ENCODE results near the gene PLD5. TPM values are rescaled to one million over a fixed set of nuclear protein-coding genes. Genes with fewer than 3 reads are reported as not detected.

PLD5 gene
- total RNA-seq, 1 donor from 2014 or later, result 1.9 TPM

GRCh38 chr1:242448910-242449645, 75.4 kb downstream of the PLD5 start:
- no peak for DNase-seq (ENCODE audit: low read depth)
- H3K36me3 ChIP-seq (ENCODE audit: control insufficient read depth, insufficient read depth, low read length), result no peaks in the 10 kb centered on the region
- H3K4me3 ChIP-seq (ENCODE audit: low read depth, low read length), result no peak overlapping the region
- H3K27me3 ChIP-seq (ENCODE audit: control insufficient read depth, insufficient read depth, low read length), result no peaks in the 10 kb centered on the region
- TF ChIP-seq, protein P1, sequence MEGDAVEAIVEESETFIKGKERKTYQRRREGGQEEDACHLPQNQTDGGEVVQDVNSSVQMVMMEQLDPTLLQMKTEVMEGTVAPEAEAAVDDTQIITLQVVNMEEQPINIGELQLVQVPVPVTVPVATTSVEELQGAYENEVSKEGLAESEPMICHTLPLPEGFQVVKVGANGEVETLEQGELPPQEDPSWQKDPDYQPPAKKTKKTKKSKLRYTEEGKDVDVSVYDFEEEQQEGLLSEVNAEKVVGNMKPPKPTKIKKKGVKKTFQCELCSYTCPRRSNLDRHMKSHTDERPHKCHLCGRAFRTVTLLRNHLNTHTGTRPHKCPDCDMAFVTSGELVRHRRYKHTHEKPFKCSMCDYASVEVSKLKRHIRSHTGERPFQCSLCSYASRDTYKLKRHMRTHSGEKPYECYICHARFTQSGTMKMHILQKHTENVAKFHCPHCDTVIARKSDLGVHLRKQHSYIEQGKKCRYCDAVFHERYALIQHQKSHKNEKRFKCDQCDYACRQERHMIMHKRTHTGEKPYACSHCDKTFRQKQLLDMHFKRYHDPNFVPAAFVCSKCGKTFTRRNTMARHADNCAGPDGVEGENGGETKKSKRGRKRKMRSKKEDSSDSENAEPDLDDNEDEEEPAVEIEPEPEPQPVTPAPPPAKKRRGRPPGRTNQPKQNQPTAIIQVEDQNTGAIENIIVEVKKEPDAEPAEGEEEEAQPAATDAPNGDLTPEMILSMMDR (IDR thresholded peaks at IDR 0.05; ENCODE audit: insufficient read depth, low read length, poor library complexity, severe bottlenecking), result no peak

DNA sequence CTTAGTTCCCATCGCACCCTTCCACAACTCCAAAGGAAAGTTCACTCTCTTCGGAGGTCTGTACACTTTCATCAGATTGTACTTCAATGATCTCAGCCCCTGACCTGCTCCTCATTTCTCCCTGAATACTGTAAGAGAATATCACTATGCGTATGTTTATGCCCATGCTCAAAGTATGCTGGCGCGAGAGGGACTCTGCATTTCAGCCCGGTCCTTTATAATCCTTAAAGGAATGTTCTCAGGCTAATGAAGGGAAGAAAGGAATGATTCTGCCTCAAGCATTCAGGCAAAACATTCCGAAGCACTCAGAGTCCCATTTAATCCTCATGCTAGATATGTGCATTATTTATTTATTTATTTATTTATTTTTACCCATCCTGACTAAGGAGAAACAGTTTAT, 76.8 kb downstream of the PLD5 start:
- TF ChIP-seq, protein P1 (IDR thresholded peaks at IDR 0.05; ENCODE audit: insufficient read depth, low read length, poor library complexity, severe bottlenecking), result no peak
- Histone ChIP-seq H3K27me3 (ENCODE audit: control insufficient read depth, insufficient read depth, low read length) (no peaks in the 10 kb centered on the region), H3K36me3 (ENCODE audit: control insufficient read depth, insufficient read depth, low read length) (no peaks in the 10 kb centered on the region), H3K4me3 (ENCODE audit: low read depth, low read length) (no peak overlapping the region)
- DNase-seq (ENCODE audit: low read depth), result no peak

GRCh38 chr1:242440757-242441156, 83.7 kb downstream of the PLD5 start:
- no peak overlapping the region for H3K4me3 ChIP-seq (ENCODE audit: low read depth, low read length)
- TF ChIP-seq, protein P1 (IDR thresholded peaks at IDR 0.05; ENCODE audit: insufficient read depth, low read length, poor library complexity, severe bottlenecking), result no peak
- H3K27me3 ChIP-seq (ENCODE audit: control insufficient read depth, insufficient read depth, low read length), result no peaks in the 10 kb centered on the region
- no peaks in the 10 kb centered on the region for H3K36me3 ChIP-seq (ENCODE audit: control insufficient read depth, insufficient read depth, low read length)
- DNase-seq (ENCODE audit: low read depth), result no peak

DNA sequence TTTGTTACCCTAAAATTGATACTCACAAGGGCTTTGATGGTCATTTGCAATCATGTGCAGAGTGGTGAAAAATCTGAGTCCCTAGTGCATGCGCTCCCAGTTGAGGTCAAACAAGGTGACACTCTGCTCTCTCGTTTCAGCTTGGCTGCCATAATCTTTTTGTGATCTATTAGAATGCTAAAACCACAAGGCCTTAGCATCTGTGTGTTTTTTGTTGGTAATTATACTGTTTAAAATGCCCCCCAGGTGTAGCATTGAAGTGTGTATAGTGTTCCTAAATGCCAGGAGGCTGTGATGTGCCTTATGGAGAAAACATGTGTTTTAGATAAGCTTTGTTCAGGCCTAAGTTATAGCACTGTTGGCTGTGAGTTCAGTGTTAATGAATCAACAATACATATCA, 89.3 kb downstream of the PLD5 start:
- Histone ChIP-seq H3K4me3 (ENCODE audit: low read depth, low read length) (no peak overlapping the region), H3K36me3 (ENCODE audit: control insufficient read depth, insufficient read depth, low read length) (no peaks in the 10 kb centered on the region), H3K27me3 (ENCODE audit: control insufficient read depth, insufficient read depth, low read length) (no peaks in the 10 kb centered on the region)
- TF ChIP-seq, protein P1 (IDR thresholded peaks at IDR 0.05; ENCODE audit: insufficient read depth, low read length, poor library complexity, severe bottlenecking), result no peak
- DNase-seq (ENCODE audit: low read depth), result no peak

- Histone ChIP-seq H3K4me3 (ENCODE audit: low read depth, low read length) (no peak overlapping the region), H3K36me3 (ENCODE audit: control insufficient read depth, insufficient read depth, low read length) (no peaks in the 10 kb centered on the region), H3K27me3 (ENCODE audit: control insufficient read depth, insufficient read depth, low read length) (no peaks in the 10 kb centered on the region)
- TF ChIP-seq, protein P1 (IDR thresholded peaks at IDR 0.05; ENCODE audit: insufficient read depth, low read length, poor library complexity, severe bottlenecking), result no peak
- DNase-seq (ENCODE audit: low read depth), result no peak
Measured at GRCh38 chr1:242432491-242433095, 91.9 kb downstream of the PLD5 start.

Data from kidney epithelial cell (primary cell).